NT2/D1 (cell line): ENCODE results near the gene C9orf78.

Source experiments
- DNase-seq: peaks from one replicate; pipeline ENCODE4 v3.0.0-alpha.2; 2011; ENCODE audit warnings: low read depth, low spot score
- H3K27me3 ChIP-seq: 2 replicates; pipeline ENCODE4 v1.6.0; 2011; ENCODE audit warnings: mild to moderate bottlenecking; ENCODE audit not compliant: insufficient read length, insufficient read depth
- H3K36me3 ChIP-seq: 2 replicates; pipeline ENCODE4 v1.6.1; 2011; ENCODE audit warnings: mild to moderate bottlenecking, low read length, mixed read lengths; ENCODE audit not compliant: insufficient read depth, insufficient read length
- H3K4me1 ChIP-seq: 2 replicates; pipeline ENCODE4 v1.5.1; 2011; ENCODE audit not compliant: insufficient read depth, insufficient read length
- H3K4me3 ChIP-seq: 2 replicates; pipeline ENCODE4 v1.5.1; 2011; ENCODE audit warnings: low read depth; ENCODE audit not compliant: insufficient read length
- H3K9ac ChIP-seq: 2 replicates; pipeline ENCODE4 v1.6.0; 2011; ENCODE audit warnings: low read depth; ENCODE audit not compliant: insufficient read length
- H3K9me3 ChIP-seq: 2 replicates; pipeline ENCODE4 v1.5.1; 2011; ENCODE audit warnings: mild to moderate bottlenecking, low read length; ENCODE audit not compliant: insufficient read depth
- SUZ12 ChIP-seq: IDR thresholded peaks from 2 replicates; pipeline ENCODE4 v1.6.1; 2011; ENCODE audit not compliant: insufficient read length, insufficient read depth; ENCODE audit errors: extremely low read depth
- YY1 ChIP-seq: IDR thresholded peaks from 2 replicates; pipeline ENCODE4 v1.6.1; 2011; ENCODE audit not compliant: insufficient read length, insufficient read depth
- ZNF274 ChIP-seq: IDR thresholded peaks from 2 replicates; pipeline ENCODE4 v1.6.1; 2011; ENCODE audit warnings: mild to moderate bottlenecking, low read depth, low read length

The C9orf78 gene

DNA sequence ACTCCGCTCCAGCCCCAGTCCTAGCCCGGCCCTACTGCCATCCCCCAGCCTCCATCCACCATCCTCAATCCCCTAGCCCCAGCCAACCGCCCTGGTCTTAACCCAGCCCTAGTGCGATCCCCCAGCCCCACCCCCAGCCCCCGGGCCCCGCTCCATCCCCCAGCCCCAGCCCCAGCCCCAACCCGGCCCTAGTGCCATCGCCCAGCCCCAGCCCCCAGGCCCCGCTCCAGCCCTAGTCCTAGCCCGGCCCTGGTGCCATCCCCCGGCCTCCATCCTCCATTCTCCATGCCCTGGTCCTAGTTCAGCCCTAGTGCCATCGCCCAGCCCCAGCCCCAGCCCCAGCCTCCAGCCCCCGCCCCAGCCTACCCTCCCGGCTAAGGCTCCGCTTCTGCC is 11.5 kb downstream of the C9orf78 start:
- DNase-seq: no peak
- H3K4me1 ChIP-seq: peaks cover 2% of the 10 kb centered on the region
- no peaks in the 10 kb centered on the region for H3K9me3 ChIP-seq
- peak overlapping the region; percentile 100 for H3K9ac ChIP-seq
- TF ChIP-seq SUZ12 (no peak), ZNF274 (no peak), YY1 (no peak)
- H3K4me3 ChIP-seq: peak overlapping the region; percentile 94
- H3K36me3 ChIP-seq: peaks cover 51% of the 10 kb centered on the region
- H3K27me3 ChIP-seq: no peaks in the 10 kb centered on the region

DNA sequence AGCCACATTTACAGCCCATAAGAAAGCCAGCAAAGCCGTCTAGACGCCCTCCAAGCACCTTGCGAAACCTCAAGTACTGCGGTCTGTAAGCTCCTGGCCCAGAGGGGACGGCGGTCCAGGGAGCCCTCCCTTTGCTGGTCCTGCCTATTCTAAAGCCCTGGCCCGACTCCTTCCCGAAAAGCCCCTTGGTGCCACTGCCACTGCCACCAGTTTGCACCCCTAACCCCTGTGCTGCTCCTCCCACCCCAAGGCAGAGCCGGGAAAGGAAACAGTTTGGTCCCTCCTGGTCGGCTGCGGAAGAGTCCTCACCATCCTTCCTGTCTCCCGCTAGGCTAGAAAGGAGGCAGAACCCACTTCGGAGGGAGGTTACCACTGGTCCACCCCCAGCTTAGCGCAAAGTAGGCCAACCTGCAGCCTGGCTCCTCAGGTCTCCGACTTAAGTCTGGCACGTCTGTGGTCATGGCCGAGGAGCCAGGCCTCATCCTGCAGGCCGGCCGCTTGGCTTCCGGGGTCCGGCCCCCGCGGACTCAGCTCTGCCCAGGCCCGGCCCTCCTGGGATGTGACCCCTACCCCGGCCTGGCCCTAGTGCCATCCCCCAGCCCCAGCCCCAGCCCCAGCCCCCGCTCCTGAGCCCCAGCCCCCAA is 12.1 kb downstream of the C9orf78 start:
- H3K36me3 ChIP-seq: peaks cover 53% of the 10 kb centered on the region
- H3K4me1 ChIP-seq: peaks cover 2% of the 10 kb centered on the region
- no peaks in the 10 kb centered on the region for H3K9me3 ChIP-seq
- H3K9ac ChIP-seq: peak overlapping the region; percentile 79
- H3K4me3 ChIP-seq: peak overlapping the region; percentile 94
- H3K27me3 ChIP-seq: no peaks in the 10 kb centered on the region
- TF ChIP-seq ZNF274 (no peak), SUZ12 (no peak), YY1 (no peak)
- DNase-seq: no peak

DNA sequence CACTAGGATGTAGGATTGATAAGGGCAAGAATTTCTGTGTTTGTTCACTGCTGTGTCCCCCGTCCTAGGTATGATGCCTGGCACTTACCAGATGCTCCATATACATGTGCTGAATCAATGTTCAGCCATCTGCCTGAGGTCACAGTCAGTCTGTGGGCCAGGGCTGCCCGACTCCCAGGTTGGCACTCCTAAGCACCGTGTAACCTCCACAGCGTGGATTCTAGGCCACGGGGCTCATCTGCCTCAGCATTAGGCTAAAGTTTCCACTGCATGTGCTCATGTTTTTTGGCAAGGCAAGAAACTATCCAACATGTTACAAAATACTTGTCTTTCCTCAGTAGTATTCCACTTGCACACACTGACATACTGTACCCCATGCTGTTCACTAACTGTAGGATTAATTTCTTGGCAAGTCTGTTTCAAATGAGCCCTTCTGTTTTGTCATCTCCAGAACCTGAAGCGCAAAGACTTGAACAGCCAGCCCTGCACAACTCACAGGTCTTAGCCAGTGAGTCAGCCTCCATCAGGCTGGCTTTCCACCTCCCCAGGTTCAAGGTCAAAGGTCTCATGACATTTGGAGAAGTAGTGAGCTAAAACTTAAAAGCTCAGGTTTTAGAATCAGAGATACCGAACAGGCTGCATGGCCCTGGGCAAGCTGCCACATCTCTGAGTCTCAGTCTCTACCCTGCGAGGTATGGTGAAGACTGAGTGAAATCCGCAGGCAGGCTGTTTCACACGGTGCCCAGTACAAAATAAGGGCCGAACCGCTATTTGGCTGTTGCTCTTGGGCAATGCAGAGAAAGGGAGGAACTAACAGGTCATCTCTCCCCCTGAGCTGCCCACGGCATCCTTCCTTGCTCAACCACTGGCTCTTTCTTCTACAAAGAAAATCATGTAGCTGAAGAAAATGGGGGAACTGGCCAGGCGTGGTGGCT is 18.3 kb downstream of the C9orf78 start:
- peaks cover 9% of the 10 kb centered on the region for H3K4me1 ChIP-seq
- peaks cover 93% of the 10 kb centered on the region for H3K36me3 ChIP-seq
- H3K9ac ChIP-seq: no peak overlapping the region
- TF ChIP-seq ZNF274 (no peak), YY1 (no peak), SUZ12 (no peak)
- no peak for DNase-seq
- no peak overlapping the region for H3K4me3 ChIP-seq
- no peaks in the 10 kb centered on the region for H3K9me3 ChIP-seq
- no peaks in the 10 kb centered on the region for H3K27me3 ChIP-seq

DNA sequence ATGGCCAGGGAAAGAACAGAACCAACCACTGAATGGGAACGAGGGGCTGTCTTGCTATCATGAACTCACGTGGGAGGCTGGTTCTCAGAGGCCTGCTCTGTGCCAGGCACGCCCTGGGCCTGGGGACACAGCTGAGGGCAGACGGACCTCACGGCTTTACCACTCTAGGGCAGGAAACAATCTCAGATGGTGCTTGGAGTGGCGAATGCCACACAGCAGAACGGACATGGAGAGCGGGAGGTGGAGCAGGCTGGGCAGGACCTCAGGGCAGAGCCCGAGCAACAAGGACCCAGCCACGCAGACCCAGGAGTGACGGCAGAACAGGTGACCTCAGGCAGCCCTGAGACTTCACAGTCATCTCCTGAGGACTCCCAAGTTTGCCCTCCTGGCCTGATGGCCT is 19.8 kb downstream of the C9orf78 start:
- peaks cover 92% of the 10 kb centered on the region for H3K36me3 ChIP-seq
- no peak overlapping the region for H3K4me3 ChIP-seq
- peaks cover 9% of the 10 kb centered on the region for H3K4me1 ChIP-seq
- H3K9ac ChIP-seq: no peak overlapping the region
- TF ChIP-seq YY1: no peak
- no peak for TF ChIP-seq SUZ12
- no peak for TF ChIP-seq ZNF274
- no peaks in the 10 kb centered on the region for H3K27me3 ChIP-seq
- no peak for DNase-seq
- H3K9me3 ChIP-seq: no peaks in the 10 kb centered on the region

DNA sequence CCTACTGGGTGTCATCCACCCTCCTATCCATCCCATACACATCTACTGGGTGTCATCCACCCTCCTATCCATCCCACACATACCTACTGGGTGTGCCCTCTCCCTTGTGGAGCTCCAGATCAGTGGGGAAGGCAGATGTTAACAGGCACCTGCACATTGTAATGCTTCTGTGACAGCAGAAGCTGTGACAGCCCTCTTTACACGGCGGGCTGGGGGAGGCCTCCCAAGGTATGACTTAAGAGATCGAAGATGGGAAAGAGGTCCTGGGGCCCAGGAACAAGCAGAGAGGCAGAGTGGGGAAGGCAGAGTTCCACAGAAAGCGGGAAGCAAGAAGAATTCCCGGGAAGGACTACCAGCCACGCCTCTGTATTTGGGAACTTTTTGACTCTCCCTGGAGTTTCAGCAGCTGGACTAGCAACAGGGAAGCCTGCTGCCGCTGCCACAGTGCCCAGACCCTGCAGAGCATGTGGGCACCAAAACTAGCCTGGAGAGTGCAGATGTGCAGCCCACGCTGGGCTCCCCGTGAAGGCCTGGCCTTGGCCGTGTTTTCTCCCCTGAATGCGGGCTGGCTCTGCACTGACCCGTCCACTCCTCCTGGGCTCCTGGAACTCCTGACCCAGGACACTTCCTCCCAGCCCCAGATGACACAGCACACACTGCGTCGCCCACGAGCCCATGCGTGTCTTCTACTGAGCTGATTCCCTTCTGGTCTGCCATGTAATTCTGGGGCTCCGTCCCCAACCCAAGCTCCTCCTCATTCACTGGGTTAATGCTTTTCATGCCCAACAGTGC is 20.4 kb downstream of the C9orf78 start:
- H3K4me3 ChIP-seq: no peak overlapping the region
- H3K9me3 ChIP-seq: no peaks in the 10 kb centered on the region
- no peak for DNase-seq
- no peaks in the 10 kb centered on the region for H3K27me3 ChIP-seq
- TF ChIP-seq SUZ12 (no peak), YY1 (no peak), ZNF274 (no peak)
- peaks cover 94% of the 10 kb centered on the region for H3K36me3 ChIP-seq
- H3K9ac ChIP-seq: no peak overlapping the region
- H3K4me1 ChIP-seq: peaks cover 9% of the 10 kb centered on the region

DNA sequence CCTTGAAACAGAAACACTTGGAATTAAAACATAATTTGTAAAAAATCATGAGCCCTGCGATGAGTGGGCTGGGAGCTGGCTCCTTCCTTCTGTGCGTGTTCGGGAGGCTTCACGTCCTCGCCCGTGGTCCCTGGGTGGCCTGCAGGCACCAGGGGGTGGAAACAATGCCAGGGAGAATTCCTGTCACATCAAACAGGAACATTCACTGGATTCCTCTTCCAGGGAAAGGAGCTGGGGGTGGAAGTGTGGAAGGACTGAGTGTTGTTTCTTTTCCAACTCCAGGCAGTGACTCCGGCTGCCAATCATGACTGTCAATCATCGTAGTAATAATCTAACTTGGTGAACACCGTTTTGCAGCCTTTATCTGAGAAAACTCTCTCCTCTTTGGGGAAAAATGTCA is 21.4 kb downstream of the C9orf78 start:
- Histone ChIP-seq H3K36me3 (peaks cover 98% of the 10 kb centered on the region), H3K9me3 (no peaks in the 10 kb centered on the region)

DNA sequence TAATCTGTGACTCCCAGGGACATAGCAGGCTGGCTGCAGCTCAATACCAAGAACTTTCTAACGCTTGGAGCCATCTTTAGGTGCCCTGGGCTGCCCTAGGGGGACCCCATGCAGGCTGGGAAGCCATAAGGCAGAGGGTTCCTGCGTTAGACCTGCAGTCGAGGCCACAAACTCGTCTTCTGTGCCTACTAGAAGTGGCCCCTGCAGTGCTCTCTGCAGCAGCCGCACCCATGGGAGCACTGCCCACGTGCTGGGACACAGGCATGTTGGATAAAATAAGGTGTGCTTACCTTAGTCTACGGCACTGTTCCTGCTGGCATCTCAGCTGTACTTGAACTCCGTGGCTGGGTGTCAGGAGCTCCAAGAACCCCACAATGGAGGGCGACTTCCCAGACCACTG is 22.7 kb downstream of the C9orf78 start:
- Histone ChIP-seq H3K4me3 (no peak overlapping the region), H3K36me3 (peaks cover 95% of the 10 kb centered on the region), H3K4me1 (peaks cover 9% of the 10 kb centered on the region)

More for the DNA sequence above, 21.4 kb downstream of the C9orf78 start:
- H3K9ac ChIP-seq: peak overlapping the region; percentile 42
- no peak for TF ChIP-seq ZNF274
- TF ChIP-seq SUZ12: no peak
- TF ChIP-seq YY1: no peak
- no peak overlapping the region for H3K4me3 ChIP-seq
- DNase-seq: no peak
- no peaks in the 10 kb centered on the region for H3K27me3 ChIP-seq
- peaks cover 9% of the 10 kb centered on the region for H3K4me1 ChIP-seq

More for the DNA sequence above, 22.7 kb downstream of the C9orf78 start:
- no peak overlapping the region for H3K9ac ChIP-seq
- no peaks in the 10 kb centered on the region for H3K27me3 ChIP-seq
- TF ChIP-seq YY1: no peak
- no peak for TF ChIP-seq SUZ12
- no peak for TF ChIP-seq ZNF274
- H3K9me3 ChIP-seq: no peaks in the 10 kb centered on the region
- DNase-seq: no peak
